HG03558 (cell line): ENCODE data around the gene ZMAT3.
"Not testable (repeated sequence)": the region's sequence is repeated elsewhere in the genome, so short reads cannot be mapped to it uniquely, and the experiment has no call there.

Experiments
- ATAC-seq: cut with Tn5 transposase; IDR thresholded peaks from one replicate; pipeline ENCODE4 v1.9.1; 2021; ENCODE audit warnings: moderate number of reproducible peaks; ENCODE audit not compliant: unreplicated experiment; ENCODE audit errors: extremely low read depth

Gene ZMAT3, protein sequence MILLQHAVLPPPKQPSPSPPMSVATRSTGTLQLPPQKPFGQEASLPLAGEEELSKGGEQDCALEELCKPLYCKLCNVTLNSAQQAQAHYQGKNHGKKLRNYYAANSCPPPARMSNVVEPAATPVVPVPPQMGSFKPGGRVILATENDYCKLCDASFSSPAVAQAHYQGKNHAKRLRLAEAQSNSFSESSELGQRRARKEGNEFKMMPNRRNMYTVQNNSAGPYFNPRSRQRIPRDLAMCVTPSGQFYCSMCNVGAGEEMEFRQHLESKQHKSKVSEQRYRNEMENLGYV

DNA sequence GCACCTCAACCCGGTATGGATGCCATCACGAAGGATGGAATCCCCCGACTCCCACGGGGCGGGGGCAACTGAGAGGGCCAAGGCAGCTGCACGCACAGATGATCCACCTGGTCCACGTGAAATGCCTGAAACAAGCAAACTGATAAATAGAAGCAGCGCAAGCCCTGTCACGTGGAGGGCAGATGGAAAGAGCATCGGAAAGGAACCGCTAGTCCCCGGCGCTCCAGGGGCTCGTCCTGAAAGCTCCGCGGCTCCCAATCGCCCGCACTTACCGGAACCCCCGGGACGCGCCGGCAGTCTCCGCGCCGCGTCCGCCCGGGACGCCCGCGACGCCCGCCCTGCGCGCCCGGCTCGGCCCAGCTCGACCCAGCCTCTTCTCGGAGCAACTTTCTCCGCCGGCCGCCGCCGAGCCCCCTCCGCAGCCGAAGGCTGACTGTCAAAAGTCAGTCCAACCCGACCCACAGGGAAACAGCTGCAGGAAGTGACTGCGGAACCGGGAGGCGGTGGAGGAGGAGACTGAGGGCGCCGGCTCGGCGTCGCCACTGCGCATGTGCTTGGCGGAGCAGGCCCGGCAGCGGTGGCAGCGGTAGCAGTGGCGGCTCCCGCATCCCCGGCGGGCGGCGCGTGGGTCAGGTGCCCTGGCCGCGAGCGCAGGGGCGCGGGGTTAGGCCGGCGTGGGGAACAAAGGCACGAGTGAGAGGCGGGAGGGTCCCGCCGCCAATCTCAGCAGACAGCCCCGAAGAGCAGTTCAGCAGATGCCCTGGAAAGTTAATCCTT lies at the start of gene ZMAT3:
Gene ZMAT3, minus strand, starts transcription at position 487 of the 777 bp plus-strand sequence. CDS start 4,057 bp downstream, outside the sequence.
- ATAC-seq, result peak; percentile 40

GRCh38 chr3:179116816-179117215 lies 45.2 kb upstream of the ZMAT3 start:
- no peak for ATAC-seq

GRCh38 chr3:179115444-179115843 lies 43.8 kb upstream of the ZMAT3 start:
- ATAC-seq, result not testable (repeated sequence)

GRCh38 chr3:179113903-179114302 lies 42.3 kb upstream of the ZMAT3 start:
- ATAC-seq, result no peak

DNA sequence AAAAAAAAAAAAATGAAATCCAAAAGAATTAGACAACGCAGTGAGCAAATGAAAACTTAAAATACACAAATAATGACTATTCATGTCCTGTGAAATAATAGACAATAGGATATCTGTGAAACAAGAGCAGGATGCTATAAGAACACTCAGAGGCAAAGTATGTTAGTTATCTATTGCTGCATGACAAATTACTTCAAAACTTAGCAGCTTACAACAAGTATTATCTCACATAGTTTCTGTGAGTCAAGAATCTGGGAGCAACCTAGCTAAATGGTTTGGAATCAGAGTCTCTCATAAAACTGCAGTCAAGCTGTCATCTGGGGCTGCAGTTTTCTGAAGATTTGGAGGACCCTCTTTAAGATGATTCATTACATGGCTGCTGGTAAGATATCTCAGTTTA lies 36.5 kb upstream of the ZMAT3 start:
- no peak for ATAC-seq

- ATAC-seq, result no peak
Observed at GRCh38 chr3:179107617-179108016, 36.0 kb upstream of the ZMAT3 start.

DNA sequence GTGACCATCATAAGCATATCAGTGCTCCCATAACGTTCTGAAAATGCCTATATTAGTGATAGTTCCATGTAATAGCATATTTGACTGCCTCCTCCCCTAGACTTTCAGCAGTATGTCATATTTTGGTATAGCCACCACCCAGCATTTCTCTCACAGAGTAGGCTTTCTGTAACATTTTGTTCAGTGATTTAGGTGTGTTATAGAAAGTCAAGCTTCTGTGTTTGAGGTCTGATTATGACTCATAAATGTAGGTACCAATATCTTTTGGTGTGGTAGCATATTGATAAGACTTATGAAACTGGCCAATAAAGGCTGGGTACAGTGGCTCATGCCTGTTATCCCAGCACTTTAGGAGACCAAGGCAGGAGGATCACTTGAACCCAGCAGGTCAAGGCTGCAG lies 34.3 kb upstream of the ZMAT3 start:
- ATAC-seq, result no peak

- ATAC-seq, result no peak
Observed at GRCh38 chr3:179100652-179101051, 29.0 kb upstream of the ZMAT3 start.

GRCh38 chr3:179098388-179099077 lies 26.9 kb upstream of the ZMAT3 start:
- no peak for ATAC-seq

GRCh38 chr3:179093807-179094206 lies 22.2 kb upstream of the ZMAT3 start:
- ATAC-seq, result no peak

DNA sequence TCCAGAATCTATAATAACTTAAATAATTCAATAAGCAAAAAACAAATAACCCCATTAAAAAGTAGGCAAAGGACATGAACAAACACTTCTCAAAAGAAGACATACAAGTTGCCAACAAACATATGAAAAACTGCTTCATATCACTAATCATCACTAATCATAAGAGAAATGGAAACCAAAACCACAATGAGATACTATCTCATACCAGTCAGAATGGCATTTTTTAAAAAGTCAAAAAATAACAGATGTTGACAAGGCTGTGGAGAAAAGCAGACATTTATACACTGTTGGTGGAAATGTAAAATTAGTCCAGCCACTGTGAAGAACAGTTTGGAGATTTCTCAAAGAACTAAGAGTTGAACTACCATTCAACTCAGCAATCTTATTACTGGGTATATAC lies 19.5 kb upstream of the ZMAT3 start:
- ATAC-seq, result no peak

- ATAC-seq, result no peak
Observed at GRCh38 chr3:179088306-179088705, 16.7 kb upstream of the ZMAT3 start.

DNA sequence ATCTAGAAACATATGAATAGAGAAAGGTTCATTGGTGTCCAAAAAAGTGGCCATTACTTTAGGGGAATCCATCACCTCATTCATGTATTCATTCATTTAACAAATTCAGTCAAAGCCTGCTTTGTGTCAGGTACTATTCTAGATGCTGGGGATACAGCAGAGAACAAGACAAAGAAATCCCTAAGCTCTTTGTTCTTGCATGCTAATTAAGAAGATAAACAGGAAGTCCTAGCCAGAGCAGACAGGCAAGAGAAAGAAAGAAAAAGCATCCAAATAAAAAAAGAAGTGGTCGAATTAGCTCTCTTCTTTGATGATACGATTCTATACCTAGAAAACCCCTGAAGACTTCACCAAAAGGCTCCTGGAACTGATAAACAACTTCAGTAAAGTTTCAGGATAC lies 12.4 kb upstream of the ZMAT3 start:
- peak; percentile 65 for ATAC-seq

DNA sequence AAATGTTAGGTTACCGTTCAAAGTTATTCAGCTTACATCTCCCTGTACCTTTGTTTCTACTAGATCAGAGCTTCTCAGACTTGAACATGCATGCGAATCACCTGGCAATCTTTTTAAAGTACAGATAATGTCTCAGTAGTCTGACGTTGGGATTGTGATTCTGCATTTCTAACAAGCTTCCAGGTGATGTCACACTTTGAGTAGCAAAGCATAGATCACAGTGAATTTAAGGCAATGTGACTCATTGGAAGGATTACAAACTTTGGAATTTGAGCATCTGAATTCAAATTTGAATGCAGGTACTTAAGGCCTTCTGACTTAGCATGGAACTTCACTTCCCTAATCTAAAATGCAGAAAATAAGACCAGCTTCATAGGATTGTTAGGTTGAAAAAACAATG lies 10.8 kb upstream of the ZMAT3 start:
- ATAC-seq, result no peak

- ATAC-seq, result no peak
Observed at GRCh38 chr3:179081885-179082284, 10.3 kb upstream of the ZMAT3 start.

DNA sequence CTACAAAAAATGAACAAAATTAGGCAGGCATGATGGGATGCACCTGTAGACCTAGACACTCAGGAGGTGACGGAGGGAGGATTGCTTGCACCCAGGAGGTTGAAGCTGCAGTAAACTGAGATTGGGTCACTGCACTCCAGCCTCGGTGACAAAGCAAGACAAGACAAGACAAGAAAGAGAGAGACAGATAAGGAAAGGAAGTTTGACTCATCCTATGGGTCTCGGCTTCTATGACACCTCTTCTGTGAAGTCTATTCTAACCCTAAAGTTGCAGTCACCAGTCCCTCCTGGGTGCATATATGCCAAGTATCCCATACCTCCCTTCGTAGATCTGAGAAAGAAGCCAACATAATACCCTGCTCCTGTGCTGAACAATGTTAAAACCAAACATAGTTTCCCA lies 7.9 kb upstream of the ZMAT3 start:
- ATAC-seq, result no peak

- ATAC-seq, result peak; percentile 49
Observed at GRCh38 chr3:179076243-179077027, 4.8 kb upstream of the ZMAT3 start.

DNA sequence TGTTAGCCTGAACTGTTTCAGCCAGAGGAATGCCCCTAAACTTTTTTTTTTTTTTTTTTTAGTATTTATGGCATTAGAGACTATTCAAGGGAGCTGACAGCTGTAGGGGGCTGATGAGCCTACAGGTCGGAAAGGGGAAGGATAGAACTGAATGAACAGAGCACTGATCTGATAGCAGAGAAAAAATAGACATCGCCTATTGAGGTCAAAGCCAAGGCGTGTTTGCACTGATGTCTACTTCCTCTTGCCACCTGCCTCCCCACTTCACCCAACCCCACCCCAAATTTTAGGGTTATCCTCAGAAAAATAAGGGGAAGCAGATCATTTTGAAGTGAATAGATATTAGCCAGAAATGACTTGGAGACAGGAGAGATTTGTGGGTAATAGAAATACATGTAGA lies 3.0 kb upstream of the ZMAT3 start:
- ATAC-seq, result no peak

DNA sequence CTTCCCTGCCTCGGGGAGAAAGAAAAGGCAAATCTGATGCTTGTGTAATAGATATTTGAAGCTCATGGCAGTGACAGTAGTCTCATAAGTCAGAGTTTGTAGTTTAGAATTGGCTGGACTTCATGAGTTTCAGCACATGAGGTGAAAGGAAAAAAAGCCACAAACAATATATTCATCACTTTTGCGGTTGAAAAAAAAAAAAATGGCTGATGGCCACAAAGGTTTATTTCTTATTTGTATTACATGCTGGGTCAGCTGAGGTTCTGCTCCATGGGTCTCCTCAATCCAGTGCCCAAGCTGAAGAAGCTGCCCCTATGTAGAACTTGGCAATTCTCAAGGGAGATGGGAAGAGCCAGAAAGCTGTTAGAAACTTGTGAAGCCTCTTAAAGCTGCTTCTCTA lies 2.2 kb upstream of the ZMAT3 start:
- no peak for ATAC-seq

- ATAC-seq, result no peak
Observed at GRCh38 chr3:179072100-179072438, 460 bp upstream of the ZMAT3 start.

GRCh38 chr3:179071027-179071322 lies 634 bp downstream of the ZMAT3 start:
- no peak for ATAC-seq
